Stimulated activated CD4-positive, alpha-beta T cell treated with anti-CD3 and anti-CD28 coated beads, Interleukin-12 subunit alpha, Interleukin-12 subunit beta, amount 100 ng/mL, for 48 hours (primary cell): ENCODE measurements around the gene ZNF727.
"Not testable (repeated sequence)": the region's sequence is repeated elsewhere in the genome, so short reads cannot be mapped to it uniquely, and the experiment has no call there.

Source experiments
- DNase-seq, 3 donors: peaks; one replicate each; pipeline ENCODE4 v3.0.0-alpha.2; 2020; ENCODE audit warnings: low read depth in 2 of 3, low spot score in 1 of 3

The ZNF727 gene

GRCh38 chr7:64045301-64046040, at the start of gene ZNF727:
TSS of gene ZNF727 (plus strand) at chr7:64045434. CDS start at chr7:64045622, 188 bp downstream.
- peak in 1 of 3 donors; percentile 12 for DNase-seq

- no peak for DNase-seq
Measured at GRCh38 chr7:63998549-63998948, 46.7 kb upstream of the ZNF727 start, which contains the start of gene ZNF722. TSS of gene ZNF722 (plus strand) at chr7:63998849. CDS start at chr7:63998962, 113 bp downstream.

GRCh38 chr7:64015496-64015895, 29.7 kb upstream of the ZNF727 start:
- not testable (repeated sequence) for DNase-seq

GRCh38 chr7:64035388-64035787, 9.8 kb upstream of the ZNF727 start:
- DNase-seq, result no peak

- no peak for DNase-seq
Measured at GRCh38 chr7:64037095-64037494, 8.1 kb upstream of the ZNF727 start.

GRCh38 chr7:64046041-64046389, 781 bp downstream of the ZNF727 start:
- DNase-seq, result no peak

GRCh38 chr7:64077837-64078698, 32.8 kb downstream of the ZNF727 start:
- DNase-seq, result not testable (repeated sequence)

- no peak for DNase-seq
Measured at GRCh38 chr7:64078699-64078994, 33.4 kb downstream of the ZNF727 start.

- no peak for DNase-seq
Measured at GRCh38 chr7:64087501-64087900, 42.3 kb downstream of the ZNF727 start.

- not testable (repeated sequence) for DNase-seq
Measured at GRCh38 chr7:64088863-64089262, 43.6 kb downstream of the ZNF727 start.
